HEK293 (cell line): ENCODE data around the gene ZNF593.

Experiments used
- CTCF ChIA-PET: fragments of 350-600 bp; formaldehyde crosslinking; extraction: SDS; loops from one replicate; lab custom pipeline; 2021; ENCODE audit warnings: antibody characterized with exemption; lab: Yijun Ruan, JAX
- POLR2A ChIA-PET: fragments of 300-600 bp; formaldehyde crosslinking; extraction: SDS; loops from one replicate; lab custom pipeline; 2020; ENCODE audit warnings: antibody characterized with exemption, inconsistent platforms; lab: Yijun Ruan, JAX
- H3K27ac ChIP-seq: fragments of 200-500 bp; sonication (Bioruptor generic); 2 replicates; pipeline ENCODE4 v1.5.1; 2014; ENCODE audit warnings: low read depth, low read length, control low read depth, inconsistent platforms; ENCODE audit errors: extremely low read depth
- H3K36me3 ChIP-seq, 2 experiments: fragments of 200-500 bp in 1 of 2; sonication (Bioruptor generic) in 1 of 2; 1 replicate in 1 of 2; 2 replicates in 1 of 2; pipeline ENCODE4 v1.5.1; 2014 to 2017; ENCODE audit warnings: inconsistent platforms in 2 of 2, low read length in 2 of 2; ENCODE audit not compliant: control insufficient read depth in 2 of 2, insufficient read depth in 1 of 2
- H3K4me1 ChIP-seq: fragments of 200-500 bp; sonication (Bioruptor generic); 2 replicates; pipeline ENCODE4 v1.5.1; 2014; ENCODE audit warnings: mild to moderate bottlenecking, low read length, inconsistent platforms; ENCODE audit not compliant: control insufficient read depth, insufficient read depth
- H3K4me3 ChIP-seq: 2 replicates; pipeline ENCODE4 v1.5.1; 2011; ENCODE audit warnings: low read depth, mild to moderate bottlenecking, control low read depth, low read length, moderate library complexity
- H3K9me3 ChIP-seq: fragments of 200-500 bp; sonication (Bioruptor generic); 2 replicates; pipeline ENCODE4 v1.5.1; 2014; ENCODE audit warnings: low read depth, low read length, inconsistent platforms; ENCODE audit not compliant: control insufficient read depth, insufficient read depth
- GLIS2 ChIP-seq: fragments of 450-650 bp; formaldehyde crosslinking; IDR thresholded peaks from 2 replicates; pipeline ENCODE4 v1.5.1; 2016; ENCODE audit warnings: missing biosample characterization, missing genetic modification characterization
- KLF17 ChIP-seq: fragments of 450-650 bp; formaldehyde crosslinking; IDR thresholded peaks from 2 replicates; pipeline ENCODE4 v1.5.1; 2016; ENCODE audit warnings: missing biosample characterization, missing genetic modification characterization
- MYNN ChIP-seq: fragments of 450-650 bp; formaldehyde crosslinking; IDR thresholded peaks from 2 replicates; pipeline ENCODE4 v1.5.1; 2016; ENCODE audit warnings: missing biosample characterization, missing genetic modification characterization, borderline replicate concordance
- PATZ1 ChIP-seq: fragments of 450-650 bp; formaldehyde crosslinking; IDR thresholded peaks from 2 replicates; pipeline ENCODE4 v1.5.1; 2016; ENCODE audit warnings: missing biosample characterization, missing genetic modification characterization
- PRDM6 ChIP-seq: fragments of 450-650 bp; formaldehyde crosslinking; IDR thresholded peaks from 2 replicates; pipeline ENCODE4 v1.5.1; 2017; ENCODE audit warnings: missing biosample characterization, missing genetic modification characterization
- ZBTB11 ChIP-seq: fragments of 450-650 bp; formaldehyde crosslinking; conservative IDR thresholded peaks from 2 replicates; pipeline ENCODE4 v1.5.1; 2016; ENCODE audit warnings: low read depth, missing biosample characterization, missing genetic modification characterization
- ZBTB48 ChIP-seq: fragments of 450-650 bp; formaldehyde crosslinking; IDR thresholded peaks from 2 replicates; pipeline ENCODE4 v1.5.1; 2016; ENCODE audit warnings: missing biosample characterization, missing genetic modification characterization
- ZBTB7A ChIP-seq: fragments of 450-650 bp; formaldehyde crosslinking; IDR thresholded peaks from 2 replicates; pipeline ENCODE4 v1.5.1; 2016; ENCODE audit warnings: low read depth, missing biosample characterization, missing genetic modification characterization
- ZNF341 ChIP-seq: fragments of 450-650 bp; formaldehyde crosslinking; IDR thresholded peaks from 2 replicates; pipeline ENCODE4; 2016; ENCODE audit warnings: low read depth, missing biosample characterization, missing genetic modification characterization
- ZNF423 ChIP-seq: fragments of 450-650 bp; formaldehyde crosslinking; IDR thresholded peaks from 2 replicates; pipeline ENCODE4 v1.5.1; 2016; ENCODE audit warnings: missing biosample characterization, missing genetic modification characterization
- ZNF549 ChIP-seq: fragments of 450-650 bp; IDR thresholded peaks from 2 replicates; pipeline ENCODE4 v1.5.1; 2018; ENCODE audit warnings: missing biosample characterization, missing genetic modification characterization, mild to moderate bottlenecking, inconsistent platforms, moderate library complexity
- ZXDB ChIP-seq: fragments of 450-650 bp; formaldehyde crosslinking; IDR thresholded peaks from 2 replicates; pipeline ENCODE4 v1.5.1; 2016; ENCODE audit warnings: missing biosample characterization, missing genetic modification characterization

ZNF593 gene

DNA sequence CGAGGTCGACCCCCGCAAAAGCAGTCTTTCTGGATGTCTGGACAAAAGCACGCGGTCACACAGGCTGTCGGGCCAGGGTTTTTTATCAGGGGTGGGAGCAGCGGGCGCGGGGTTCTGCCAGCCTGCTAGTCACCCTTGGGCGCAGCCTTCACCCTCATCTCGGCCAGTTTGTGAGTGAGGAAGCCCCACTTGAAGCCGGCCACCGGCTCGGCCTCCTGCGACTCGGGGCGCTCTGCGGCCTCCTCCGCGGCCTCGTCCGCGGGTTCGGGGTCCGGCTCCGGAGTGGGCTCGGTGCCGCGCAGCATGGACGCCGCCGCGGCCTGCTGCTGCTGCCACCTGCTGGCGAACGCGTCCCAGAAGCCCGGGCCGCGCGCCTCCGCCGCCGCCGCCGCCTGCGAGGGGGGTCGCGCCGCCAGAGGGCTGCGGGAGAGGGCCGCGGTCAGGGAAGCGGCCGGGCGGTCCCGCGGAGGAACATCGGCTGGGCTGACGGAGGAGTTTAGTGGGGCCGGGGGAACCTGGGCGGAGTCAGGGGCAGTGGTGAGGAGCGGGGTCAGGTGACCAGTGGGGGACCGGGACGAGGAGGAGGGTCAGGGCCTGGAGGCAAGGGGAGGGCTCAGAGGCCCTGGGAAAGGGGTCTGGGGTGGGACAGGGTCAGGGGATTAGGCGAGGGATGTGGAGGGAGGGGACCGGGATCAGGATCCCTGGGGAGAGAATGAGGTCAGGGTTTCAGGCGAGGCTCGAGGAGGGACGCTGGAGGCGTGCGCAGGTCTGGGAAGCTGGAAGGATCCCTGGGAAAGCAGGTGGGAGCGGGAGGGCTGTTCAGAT, 5.5 kb upstream of the ZNF593 start (continued):
- TF ChIP-seq ZXDB (tag by site-specific recombination) = peak; percentile 33; the same call in 1 of the 2 replicates
- TF ChIP-seq ZBTB11 (tag by site-specific recombination) = no peak
- peak; percentile 36; the same call in 1 of the 2 replicates for TF ChIP-seq ZNF423 (tag by site-specific recombination)
- peak; percentile 84 for TF ChIP-seq GLIS2 (tag by site-specific recombination)

GRCh38 chr1:26164861-26165842, 4.6 kb upstream of the ZNF593 start:
- H3K27ac ChIP-seq = no peak overlapping the region
- POLR2A ChIA-PET = no interaction called here
- peaks cover 7% of the 10 kb centered on the region; the same call in 1 of the 2 replicates for H3K4me1 ChIP-seq
- no peaks in the 10 kb centered on the region for H3K9me3 ChIP-seq
- no peak overlapping the region for H3K4me3 ChIP-seq
- peak; percentile 8; the same call in 1 of the 2 replicates for TF ChIP-seq KLF17
- TF ChIP-seq ZNF549 (tag by site-specific recombination) = no peak
- peak; percentile 66; the same call in 1 of the 2 replicates for TF ChIP-seq ZBTB48
- no peak for TF ChIP-seq MYNN (tag by site-specific recombination)
- no peak for TF ChIP-seq PRDM6 (tag by site-specific recombination)
- 0 out of 2 replicates have a peak, but pooled peaks have one; percentile 3 for TF ChIP-seq ZBTB7A
- TF ChIP-seq PATZ1 (tag by site-specific recombination) = peak; percentile 35; the same call in 1 of the 2 replicates
- peak; percentile 53 for TF ChIP-seq ZNF341
- no peaks in the 10 kb centered on the region for H3K36me3 ChIP-seq
- CTCF ChIA-PET = interaction anchor here (1.1 to 1.6 kb wide), 4 partner anchors 8 to 129 kb away, joined by 3 to 6 read pairs (median 3); partner anchors contain the start of gene CEP85
